ENCODE data around the gene PARVB.
"Not testable (repeated sequence)": the region's sequence is repeated elsewhere in the genome, so short reads cannot be mapped to it uniquely, and the experiment has no call there.

PARVB gene

DNA sequence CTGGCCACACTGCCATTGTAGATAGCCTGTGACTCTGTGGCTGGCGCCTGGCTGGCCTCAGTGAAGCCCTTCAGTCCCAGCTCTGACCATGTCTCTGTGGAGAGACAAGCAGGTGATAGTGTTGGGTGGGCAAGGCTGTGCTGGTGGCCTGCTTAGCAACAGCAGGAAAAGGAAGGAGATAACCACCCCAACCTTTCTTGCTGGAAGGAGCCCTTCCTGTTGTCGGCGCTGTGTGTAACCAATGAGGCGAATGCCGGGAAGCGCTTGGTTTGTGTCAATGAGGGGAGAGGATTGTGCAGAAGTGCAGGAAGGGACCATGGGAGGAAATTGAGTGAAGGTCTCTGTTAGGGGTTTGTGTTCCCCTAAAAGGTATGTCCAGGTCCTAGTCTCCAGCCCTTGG, 27.3 kb downstream of the PARVB start:
- DNase-seq (ENCODE audit: extremely low read depth in 1 of 2, low read depth in 1 of 2), result no peak

DNA sequence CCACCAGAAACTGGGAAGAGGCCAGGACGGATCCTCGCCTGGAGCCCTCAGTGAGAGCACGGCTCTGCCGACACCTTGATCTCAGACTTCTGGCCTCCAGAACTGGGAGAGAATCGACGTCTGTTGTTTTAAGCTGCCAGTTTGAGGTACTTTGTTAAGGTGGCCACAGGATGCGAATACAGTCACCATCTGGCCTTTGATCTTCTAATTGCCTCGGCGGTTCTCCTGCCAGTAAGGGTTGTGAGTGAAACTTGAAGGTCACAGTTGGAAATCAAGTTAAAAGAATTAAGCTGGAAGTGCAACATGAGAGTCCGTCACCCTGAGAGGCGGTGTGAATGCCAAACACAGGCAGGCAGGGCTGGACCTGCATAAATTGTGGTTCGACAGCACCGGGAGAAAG, 27.9 kb downstream of the PARVB start:
- DNase-seq (ENCODE audit: extremely low read depth in 1 of 2, low read depth in 1 of 2), result no peak

DNA sequence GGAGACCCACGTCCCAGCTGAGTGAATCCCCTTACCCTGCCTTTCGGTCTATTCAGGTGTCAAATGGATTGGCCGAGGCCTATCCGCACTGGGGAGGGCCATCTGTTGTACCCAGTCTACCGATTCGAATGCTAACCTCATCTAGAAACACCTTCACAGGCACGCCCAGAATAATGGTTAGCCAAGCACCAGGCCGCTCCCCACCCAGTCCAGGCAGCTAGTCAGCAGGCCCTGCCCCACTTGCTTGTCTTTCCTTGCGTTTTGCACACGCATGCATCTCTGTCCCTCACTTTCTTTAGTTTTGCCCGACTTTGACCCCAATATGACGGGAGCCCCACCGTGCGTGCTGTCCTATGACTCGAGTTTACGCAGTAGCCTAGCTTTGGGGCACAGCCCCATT, 31.7 kb downstream of the PARVB start:
- DNase-seq (ENCODE audit: extremely low read depth in 1 of 2, low read depth in 1 of 2), result no peak

DNA sequence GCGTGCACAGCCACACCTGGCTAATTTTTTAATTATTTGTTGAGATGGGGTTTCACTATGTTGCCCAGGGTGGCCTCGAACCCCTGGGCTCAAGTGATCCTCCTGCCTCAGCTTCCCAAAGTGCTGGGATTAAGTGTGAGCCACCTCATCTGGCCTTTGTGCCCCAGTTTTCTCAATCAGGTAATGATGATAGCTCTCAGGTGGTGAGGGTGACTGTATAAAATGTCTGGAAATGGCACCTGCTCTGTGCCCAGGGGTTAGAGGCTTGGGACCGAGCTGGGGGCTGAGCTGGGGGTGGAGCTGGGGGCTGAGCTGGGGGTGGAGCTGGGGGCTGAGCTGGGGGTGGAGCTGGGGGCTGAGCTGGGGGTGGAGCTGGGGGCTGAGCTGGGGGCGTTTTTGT, 32.5 kb downstream of the PARVB start:
- DNase-seq (ENCODE audit: extremely low read depth in 1 of 2, low read depth in 1 of 2), result not testable (repeated sequence)

DNA sequence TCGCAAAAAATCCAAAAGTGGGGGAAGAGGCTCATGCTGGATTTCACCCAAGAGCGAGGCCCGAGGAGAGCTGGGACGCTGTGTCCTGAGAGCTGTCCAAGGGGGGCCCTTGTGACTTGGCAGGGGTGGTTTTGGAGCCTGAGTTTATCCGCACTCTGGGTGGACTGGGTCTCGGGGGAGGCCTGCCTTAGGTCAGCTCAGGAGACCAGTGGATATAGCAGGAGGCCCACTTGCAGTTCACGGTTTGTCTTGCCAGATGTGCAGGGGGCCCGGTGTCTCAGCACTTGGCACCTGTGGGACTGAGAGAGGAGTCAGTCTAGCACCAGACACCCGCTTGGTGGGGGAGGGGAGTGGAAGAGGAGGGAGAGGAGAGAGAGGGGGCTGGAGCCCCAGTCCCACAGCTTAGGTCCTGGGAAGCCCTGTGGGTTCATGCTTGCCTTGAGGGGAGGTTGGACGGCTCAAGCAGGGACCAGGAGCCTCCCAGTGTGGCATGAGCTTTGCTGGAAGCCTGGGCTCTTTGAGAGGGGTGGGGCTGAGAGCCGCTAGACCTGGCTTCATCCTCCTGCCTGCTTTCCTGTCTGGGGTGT, 33.4 kb downstream of the PARVB start:
- DNase-seq (ENCODE audit: extremely low read depth in 1 of 2, low read depth in 1 of 2), result no peak

DNA sequence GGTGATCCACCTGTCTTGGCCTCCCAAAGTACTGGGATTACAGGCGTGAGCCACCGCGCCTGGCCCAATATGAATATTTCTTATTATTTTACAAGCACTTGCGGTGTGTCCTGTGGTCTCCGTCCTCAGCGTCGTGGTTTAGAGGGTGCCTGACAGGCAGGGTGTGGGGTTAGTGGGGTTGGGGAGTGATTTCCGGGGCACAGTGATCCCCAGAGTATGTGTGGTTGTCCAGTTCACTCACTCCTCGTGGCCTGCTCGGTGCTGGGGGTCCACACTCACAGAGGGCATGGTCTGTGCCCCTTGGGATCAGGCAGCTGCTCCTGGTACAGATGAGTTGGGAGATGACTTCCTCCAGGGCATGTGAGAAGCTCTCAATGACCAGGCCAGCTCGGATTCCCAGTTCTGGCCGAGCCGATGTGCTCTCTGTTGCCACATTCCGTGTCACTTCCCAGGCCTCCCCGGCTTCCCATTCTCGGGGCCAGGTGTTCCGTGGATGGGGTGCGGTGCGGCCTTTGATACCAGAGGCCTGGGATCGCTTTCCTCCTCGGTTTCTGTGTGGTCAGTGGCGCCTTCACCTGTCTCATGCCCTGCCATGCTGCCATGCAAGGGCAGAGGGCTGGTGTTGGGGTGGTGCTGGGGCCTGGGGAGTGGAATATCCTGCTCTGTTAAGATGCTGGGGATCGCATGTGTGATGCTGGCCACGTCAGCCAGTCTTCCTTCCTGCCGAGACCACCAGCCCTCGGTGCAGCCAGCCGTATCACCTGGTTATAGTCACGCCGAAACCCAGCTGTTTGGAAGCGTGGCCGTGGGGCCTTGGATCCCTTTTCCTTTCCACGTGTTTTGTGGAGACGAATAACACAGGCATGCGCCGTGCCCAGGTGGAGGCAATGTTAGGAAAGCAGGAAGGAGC, 39.6 kb downstream of the PARVB start:
- no peak for DNase-seq (ENCODE audit: extremely low read depth in 1 of 2, low read depth in 1 of 2)

DNA sequence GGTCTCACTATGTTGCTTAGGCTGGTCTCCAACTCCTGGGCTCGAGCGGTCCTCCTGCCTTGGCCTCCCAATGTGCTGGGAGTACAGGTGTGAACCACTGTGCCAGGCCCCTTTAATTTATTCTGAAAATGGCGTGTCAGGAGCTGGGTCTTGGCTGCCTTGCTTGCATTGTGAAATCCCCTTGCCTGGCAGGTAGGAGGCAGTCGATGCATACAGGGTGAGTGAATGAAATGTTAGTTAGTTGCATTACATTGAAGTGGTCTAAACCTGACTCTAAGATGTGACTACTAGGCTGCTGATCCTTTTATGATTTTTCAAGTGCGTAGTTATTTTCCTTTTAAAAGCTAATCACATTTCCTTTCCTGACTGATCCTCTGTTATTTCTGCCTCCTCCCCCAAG, 42.9 kb downstream of the PARVB start:
- no peak for DNase-seq (ENCODE audit: extremely low read depth in 1 of 2, low read depth in 1 of 2)

DNA sequence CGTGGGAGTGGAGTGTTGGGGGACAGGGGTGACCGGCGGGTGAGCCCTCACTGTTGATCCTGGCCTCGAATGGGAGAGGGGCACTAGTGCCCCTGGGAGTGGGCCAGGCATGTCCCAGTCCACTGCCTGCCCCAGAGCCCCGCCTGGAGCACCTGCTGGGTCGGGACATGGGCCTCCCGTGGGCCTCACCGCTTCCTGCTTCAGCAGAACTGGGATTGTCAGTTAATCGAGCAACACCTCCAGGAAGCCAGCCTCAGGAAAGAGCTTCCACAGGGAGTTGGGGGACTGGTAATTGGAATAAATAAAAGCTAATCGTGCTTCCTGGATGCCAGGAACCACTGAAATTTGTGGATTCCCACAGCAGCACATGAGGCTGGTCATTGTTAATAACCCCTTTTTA, 43.8 kb downstream of the PARVB start:
- no peak for DNase-seq (ENCODE audit: extremely low read depth in 1 of 2, low read depth in 1 of 2)

DNA sequence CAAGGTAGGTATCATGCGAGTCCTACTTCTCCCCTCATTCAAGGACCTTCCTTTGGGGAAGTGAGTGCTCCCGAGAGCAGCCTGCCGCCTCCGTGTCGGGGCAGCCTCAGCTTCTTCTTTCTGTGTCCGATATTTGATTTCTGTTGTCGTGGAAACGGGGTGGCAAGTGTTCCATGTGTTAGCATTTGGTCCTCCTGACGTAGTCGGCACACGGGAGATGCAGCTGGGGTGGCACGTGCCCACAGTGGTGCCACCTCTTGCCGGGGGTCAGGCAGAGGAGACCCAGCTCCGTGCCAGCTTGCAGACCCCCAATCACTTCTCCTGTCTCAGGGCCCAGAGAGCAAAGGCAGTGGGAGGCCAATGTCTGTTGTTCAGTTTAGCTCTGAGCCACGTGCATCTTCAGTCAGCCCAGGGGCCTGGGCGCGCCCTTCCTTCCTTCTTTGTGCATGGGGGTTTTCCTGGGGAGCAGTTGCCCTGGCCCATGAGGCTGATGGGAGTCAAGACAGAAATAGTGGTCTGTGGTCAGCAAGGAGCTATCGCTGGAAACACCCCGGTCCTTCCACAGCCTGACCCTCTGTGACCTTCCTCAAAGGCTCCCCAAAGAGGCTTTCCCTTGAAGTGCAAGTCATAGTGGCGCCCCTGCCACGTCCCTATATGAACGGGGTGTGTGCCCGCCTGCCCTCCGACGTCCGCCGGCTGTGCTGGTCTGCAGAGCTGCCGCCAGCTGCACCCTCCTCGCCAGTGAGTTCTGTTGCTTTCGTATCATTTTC, 44.5 kb downstream of the PARVB start:
- DNase-seq (ENCODE audit: extremely low read depth in 1 of 2, low read depth in 1 of 2), result no peak

DNA sequence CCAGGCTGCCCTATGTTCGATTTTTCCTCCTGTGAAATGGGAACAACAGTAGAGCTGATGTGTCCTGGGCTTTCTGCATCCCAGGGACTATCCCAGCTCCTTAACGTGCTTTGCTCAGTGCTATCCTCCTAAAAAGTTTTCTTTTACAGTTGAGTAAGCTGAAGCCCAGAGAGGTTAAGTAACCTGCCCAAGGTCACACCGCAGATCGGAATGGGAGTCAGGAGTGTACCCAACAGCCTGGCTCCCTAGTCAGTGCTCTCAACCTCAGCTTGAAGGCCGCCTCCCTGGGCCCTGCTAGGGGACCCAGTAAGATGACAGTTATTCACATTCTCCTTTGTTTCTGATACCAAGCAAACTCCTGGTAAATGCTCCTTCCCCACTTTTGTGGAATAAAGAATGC, 45.9 kb downstream of the PARVB start:
- no peak for DNase-seq (ENCODE audit: extremely low read depth in 1 of 2, low read depth in 1 of 2)

DNA sequence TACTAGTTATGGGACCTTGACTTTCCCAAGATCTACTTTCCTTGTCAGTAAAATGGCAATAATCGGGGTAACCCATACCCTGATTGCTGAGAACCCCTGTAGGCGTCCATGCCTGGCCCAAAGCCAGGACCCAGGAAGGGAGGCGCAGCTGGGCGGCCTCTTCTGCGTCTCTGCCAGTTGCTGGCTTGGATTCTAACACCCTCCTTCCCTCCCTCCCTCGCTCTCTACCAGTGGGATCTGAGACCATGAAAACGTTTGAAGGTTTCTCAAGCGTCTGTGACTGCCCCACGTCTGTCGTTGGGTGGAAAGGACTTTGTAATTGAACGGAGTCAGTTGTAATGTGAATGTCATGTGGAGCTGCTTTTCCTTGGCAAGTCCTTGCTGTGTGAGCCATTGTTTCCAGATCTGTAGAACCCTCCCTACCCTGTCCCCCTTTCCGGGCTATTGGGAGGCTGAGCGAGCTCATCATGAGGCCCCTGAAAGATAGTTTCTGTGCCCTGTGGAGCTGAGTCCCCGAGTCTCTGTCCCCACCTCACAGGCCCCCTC, 47.8 kb downstream of the PARVB start:
- DNase-seq (ENCODE audit: extremely low read depth in 1 of 2, low read depth in 1 of 2), result no peak

DNA sequence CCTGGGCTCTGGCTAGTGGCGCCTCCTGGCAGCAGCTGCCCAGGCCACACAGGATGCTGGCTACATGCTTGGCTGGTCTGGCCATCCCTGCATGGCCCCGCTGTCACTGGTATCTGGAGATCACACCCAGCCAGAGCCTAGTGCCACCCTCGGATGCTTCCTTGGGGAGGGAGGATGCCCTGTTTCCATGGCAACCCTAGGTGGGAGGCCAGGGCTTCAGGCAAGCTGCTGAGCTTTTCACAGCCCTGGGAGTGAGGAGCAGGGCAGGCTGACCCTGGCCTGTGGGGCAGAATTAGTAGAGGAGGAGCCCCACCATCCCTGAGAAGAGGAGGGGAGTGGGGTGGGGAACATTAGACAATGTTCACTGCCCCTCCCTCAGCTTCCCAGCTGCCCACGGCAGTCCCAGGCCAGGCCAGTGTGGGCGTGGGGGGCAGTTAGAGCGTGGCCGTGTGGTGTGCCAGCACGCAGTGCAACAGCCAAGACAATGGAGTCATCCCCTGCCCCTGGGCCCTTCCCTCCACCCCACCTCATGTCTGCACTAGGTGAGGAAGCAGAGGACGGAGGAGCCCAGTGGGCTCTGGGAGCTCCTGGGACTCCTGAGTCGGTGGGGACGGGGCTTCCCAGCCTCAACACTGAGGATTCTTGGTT, 50.4 kb downstream of the PARVB start:
- DNase-seq (ENCODE audit: extremely low read depth in 1 of 2, low read depth in 1 of 2), result no peak

DNA sequence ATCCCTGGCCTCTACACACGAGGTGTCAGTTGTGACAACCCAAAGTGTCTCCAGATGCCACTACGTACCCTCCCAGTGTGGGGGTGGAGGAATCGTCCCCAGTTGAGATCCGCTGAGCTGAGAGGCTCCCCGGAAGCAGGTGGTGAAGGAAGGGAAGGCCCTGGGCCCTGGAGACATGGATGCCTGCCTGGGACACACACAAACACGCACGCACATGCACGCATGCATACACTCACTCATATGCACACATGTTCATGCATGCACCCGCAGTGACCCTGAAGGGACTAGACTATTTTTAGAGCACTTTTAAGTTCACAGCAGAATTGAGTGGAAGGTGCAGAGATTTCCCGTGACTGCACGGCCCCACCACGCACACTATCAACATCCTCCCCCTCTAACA, 50.9 kb downstream of the PARVB start:
- no peak for DNase-seq (ENCODE audit: extremely low read depth in 1 of 2, low read depth in 1 of 2)

DNA sequence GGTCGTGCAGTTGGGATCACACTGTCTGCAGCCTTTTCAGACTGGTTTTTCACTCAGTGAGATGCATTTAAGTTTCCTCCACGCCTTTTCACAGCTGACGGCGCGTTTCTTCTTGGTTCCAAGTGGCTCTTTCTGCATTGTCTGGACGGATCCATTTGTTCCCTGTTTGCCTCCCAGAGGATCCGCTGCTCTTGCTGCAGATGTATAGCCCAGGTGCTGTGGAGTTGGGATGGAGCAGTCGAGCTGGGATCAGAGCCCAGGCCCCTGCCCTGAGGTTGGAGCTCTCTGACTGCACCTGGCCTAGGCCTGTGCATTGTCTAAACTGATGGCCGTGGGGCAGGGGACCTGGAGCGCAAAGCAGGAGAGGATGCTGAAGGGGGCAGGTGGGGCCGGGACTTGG, 51.6 kb downstream of the PARVB start:
- no peak for DNase-seq (ENCODE audit: extremely low read depth in 1 of 2, low read depth in 1 of 2)

DNA sequence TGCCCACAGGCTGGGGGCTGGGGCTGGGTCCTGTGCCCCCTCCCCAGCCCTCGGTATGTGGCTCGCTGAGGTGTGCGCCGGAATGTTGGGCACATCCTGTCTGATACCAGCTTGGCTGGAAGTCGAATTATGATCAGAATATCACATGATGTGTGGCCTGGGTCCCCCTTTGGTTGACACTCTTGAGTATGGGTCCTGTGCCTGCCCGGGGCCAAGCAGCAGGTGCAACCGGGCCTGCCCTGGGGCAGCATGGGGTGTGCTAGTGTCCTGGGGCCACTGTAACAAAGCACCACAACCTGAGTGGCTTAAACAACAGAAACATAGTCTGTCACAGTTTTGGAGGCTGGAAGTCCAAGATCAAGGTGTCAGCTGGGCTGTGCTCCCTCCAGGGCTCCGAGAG, 52.7 kb downstream of the PARVB start:
- DNase-seq (ENCODE audit: extremely low read depth in 1 of 2, low read depth in 1 of 2), result no peak

DNA sequence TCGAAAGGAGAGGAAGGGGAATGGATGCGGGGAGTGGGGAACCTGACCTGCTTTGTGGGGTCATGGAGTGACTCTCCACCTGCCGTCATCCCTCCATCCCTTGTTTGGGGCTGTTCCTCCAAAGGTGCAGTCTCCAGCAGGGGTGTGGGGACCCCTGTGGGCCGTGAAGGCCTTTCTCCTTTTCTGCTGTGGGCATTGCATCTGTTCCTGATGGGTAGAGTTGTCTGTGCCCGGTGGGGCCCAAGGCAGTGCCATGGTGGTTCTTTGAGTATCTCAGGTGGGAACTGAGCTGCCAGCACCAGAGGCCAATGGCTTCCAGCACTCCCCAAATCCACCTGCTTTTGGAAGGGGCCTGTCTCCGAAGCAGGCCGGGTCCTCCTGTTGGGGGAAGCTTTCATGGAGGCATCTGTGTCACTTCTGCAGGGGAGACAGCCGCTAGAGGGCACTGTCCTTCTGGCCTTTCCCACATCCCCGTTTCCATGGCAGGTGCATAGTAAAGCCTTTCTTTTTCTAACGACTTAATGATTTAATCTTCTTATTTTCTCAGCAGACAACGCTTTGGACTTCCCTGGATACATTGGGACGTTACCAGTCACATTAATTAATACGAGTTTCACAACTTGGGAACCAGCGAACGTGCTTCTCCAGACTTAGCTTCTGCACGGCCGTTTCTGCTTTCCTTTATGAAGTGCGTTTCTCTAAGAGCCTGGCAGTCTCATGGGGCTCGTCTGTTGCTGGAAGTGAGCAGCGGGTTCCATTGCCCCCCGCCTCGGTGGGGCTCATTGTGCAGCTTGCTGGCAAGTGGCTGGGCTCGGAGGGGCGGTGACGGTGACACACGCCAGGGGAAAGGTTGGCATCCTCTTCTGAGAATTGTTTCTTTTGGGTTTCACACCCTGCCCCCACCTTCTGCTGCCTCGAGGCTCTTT, 57.1 kb downstream of the PARVB start:
- DNase-seq (ENCODE audit: extremely low read depth in 1 of 2, low read depth in 1 of 2), result peak; percentile 37 to 60

DNA sequence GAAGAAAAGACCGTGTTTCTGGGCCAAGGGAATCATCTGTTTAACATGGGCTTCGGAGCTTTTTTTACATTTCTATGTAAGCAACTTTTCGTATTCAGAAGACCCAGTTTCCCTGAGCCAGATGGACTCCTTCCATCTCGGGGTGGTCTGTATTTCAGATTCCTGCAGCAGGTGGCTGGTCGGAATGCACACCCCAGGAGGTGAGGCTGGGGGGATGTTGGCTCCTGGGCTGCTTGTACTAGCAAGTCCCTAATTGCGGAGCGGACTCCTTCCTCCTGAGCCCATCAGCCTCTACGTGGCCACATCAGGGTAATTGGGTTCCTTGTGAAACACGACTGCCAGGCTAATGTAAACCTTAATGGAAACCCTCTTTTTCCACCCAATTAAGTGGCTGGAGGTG, 58.7 kb downstream of the PARVB start:
- DNase-seq (ENCODE audit: extremely low read depth in 1 of 2, low read depth in 1 of 2), result no peak

DNA sequence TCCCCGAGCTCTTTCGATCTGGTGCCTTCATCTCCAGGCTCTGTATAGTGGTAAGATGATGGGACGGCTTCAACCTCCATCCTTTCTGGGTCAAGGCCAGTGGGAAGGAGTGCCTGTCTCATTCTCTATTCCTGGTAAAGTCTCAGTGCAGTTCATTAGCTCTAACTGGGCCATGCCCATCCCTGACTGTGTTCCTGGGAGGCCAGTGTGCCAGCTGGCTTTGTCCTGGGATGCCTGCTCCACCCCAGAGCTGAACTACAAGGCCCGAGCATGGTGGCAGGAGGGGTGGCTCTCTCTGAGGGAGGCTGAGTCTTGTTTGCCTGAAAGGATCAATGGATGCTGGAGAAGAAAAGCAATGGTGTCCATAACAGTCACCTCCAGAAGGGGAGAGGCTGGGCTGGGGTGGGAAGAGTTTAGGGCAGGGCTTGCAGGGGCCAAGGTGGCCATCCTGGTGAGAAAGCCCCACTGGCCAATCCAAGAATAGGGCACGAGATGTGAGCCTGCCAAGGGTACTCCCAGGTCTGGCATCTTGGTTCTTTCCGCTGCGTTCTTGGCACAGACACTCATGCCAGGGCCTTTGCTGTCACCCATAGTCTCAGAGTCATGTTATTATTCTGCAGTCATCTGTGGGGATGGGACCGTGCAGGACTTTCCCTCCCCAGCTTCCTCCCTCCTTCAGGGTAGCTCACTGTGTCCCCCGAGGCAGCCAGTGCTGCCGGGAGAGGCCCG, 60.1 kb downstream of the PARVB start:
- no peak for DNase-seq (ENCODE audit: extremely low read depth in 1 of 2, low read depth in 1 of 2)

DNA sequence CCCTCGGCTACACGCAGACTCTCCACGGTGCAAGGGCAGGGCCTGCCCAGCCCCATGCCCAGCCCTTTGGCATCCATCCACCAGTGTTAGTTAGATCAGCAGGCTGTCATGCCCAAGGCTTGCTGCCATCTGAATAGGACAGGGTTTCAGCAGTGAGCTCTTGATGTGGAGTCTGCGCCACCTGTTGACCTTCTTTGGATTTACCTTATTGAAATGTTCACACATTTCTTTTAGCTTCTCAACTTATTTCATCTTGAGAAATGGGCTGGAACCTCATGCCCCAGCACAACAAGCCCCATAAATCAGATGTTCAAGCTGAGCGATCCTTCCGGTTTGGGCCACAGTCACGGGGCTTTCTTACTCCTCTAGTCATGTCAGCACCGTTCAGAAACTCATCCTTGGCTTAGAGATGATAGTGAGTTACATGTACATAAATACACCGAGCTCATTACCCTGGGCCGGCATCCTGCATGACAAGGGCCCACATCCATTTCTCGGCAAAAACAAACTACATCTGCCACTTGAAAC, 61.7 kb downstream of the PARVB start:
- no peak for DNase-seq (ENCODE audit: extremely low read depth in 1 of 2, low read depth in 1 of 2)

Measured in activated CD8-positive, alpha-beta memory T cell treated with anti-CD3 and anti-CD28 coated beads for 1 hour (primary cell).